Loucy (cell line): ENCODE data around the gene SPOCK1.

ENCODE experiments used
- H2AFZ ChIP-seq: fragments of 200-600 bp; sonication (generic); 2 replicates; pipeline ENCODE4 v1.6.0; 2016; ENCODE audit warnings: antibody characterized with exemption, mild to moderate bottlenecking, low read length, moderate library complexity
- H3F3A ChIP-seq: fragments of 200-600 bp; 2 replicates; pipeline ENCODE4 v1.6.0; 2016; ENCODE audit warnings: antibody characterized with exemption, low read depth, mild to moderate bottlenecking
- H3K27me3 ChIP-seq: fragments of 200-600 bp; sonication (generic); 2 replicates; pipeline ENCODE4 v1.6.1; 2014; ENCODE audit warnings: low read length, mild to moderate bottlenecking; ENCODE audit not compliant: insufficient read depth, poor library complexity, severe bottlenecking
- H3K36me3 ChIP-seq: fragments of 200-600 bp; sonication (generic); 2 replicates; pipeline ENCODE4 v1.6.1; 2016; ENCODE audit warnings: low read length; ENCODE audit not compliant: insufficient read depth
- H3K4me1 ChIP-seq: fragments of 200-600 bp; sonication (generic); 2 replicates; pipeline ENCODE4 v1.5.1; 2014; ENCODE audit warnings: low read length, mild to moderate bottlenecking; ENCODE audit not compliant: insufficient read depth, poor library complexity, severe bottlenecking
- H3K4me2 ChIP-seq: fragments of 200-600 bp; sonication (generic); 2 replicates; pipeline ENCODE4 v1.6.0; 2014; ENCODE audit warnings: antibody characterized with exemption, low read length, low read depth, mild to moderate bottlenecking; ENCODE audit not compliant: poor library complexity, severe bottlenecking
- H3K4me3 ChIP-seq: fragments of 200-600 bp; sonication (generic); 2 replicates; pipeline ENCODE4 v1.5.1; 2014; ENCODE audit warnings: low read length, mild to moderate bottlenecking, mixed read lengths; ENCODE audit not compliant: poor library complexity, severe bottlenecking
- H3K79me2 ChIP-seq: fragments of 200-600 bp; sonication (generic); 2 replicates; pipeline ENCODE4 v1.6.1; 2014; ENCODE audit warnings: low read length; ENCODE audit not compliant: insufficient read depth
- H3K9ac ChIP-seq: fragments of 200-600 bp; sonication (generic); 2 replicates; pipeline ENCODE4 v1.6.0; 2014; ENCODE audit warnings: mild to moderate bottlenecking, low read depth, low read length, moderate library complexity; ENCODE audit not compliant: poor library complexity, severe bottlenecking
- H3K9me2 ChIP-seq: fragments of 200-600 bp; sonication (generic); replicated peaks from 2 replicates; pipeline ENCODE4 v1.6.1; 2016; ENCODE audit warnings: low read depth, low read length, mixed read lengths
- H3K9me3 ChIP-seq: fragments of 200-600 bp; sonication (generic); 2 replicates; pipeline ENCODE4 v1.6.1; 2014; ENCODE audit warnings: mild to moderate bottlenecking, antibody characterized with exemption, low read length, low read depth; ENCODE audit not compliant: insufficient read depth
- H4K20me1 ChIP-seq: fragments of 200-600 bp; sonication (generic); 2 replicates; pipeline ENCODE4 v1.6.0; 2014; ENCODE audit warnings: antibody characterized with exemption, low read length, mild to moderate bottlenecking; ENCODE audit not compliant: insufficient read depth, poor library complexity, severe bottlenecking
- EZH2phosphoT487 ChIP-seq: fragments of 200-600 bp; IDR thresholded peaks from 2 replicates; pipeline ENCODE4 v1.6.1; 2018; ENCODE audit warnings: antibody characterized with exemption, mild to moderate bottlenecking, moderate library complexity, borderline replicate concordance
- TF ChIP-seq, protein P1 (sequence below): fragments of 200-600 bp; sonication (generic); conservative IDR thresholded peaks from 2 replicates; pipeline ENCODE4 v1.5.1; 2014; ENCODE audit warnings: mild to moderate bottlenecking, antibody characterized with exemption, low read length

SPOCK1 gene

DNA sequence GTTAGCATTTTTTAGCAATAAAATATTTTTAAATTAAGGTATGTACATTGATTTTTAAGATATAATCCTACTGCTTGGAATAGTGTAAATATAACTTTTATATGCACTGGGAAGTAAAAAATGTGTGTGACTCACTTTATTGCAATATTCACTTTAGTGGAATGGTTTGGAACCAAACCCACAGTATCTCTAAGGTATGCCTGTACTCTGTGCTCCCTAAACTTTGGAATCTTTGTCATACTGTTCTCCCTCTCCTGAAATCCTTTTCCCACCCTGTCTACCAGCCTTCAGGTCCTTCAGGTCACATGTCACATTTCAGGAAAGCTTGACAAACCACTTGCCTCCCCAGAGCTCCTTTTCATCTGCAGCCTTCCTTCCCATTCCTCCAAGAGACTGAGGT, 308.7 kb downstream of the SPOCK1 start:
- no peaks in the 10 kb centered on the region for H3K9me3 ChIP-seq
- H2AFZ ChIP-seq: no peak overlapping the region
- no peak overlapping the region for H3K4me3 ChIP-seq
- no peaks in the 10 kb centered on the region for H3K4me1 ChIP-seq
- no peaks in the 10 kb centered on the region for H3K79me2 ChIP-seq
- no peak overlapping the region for H3K4me2 ChIP-seq
- no peaks in the 10 kb centered on the region for H3K36me3 ChIP-seq
- no peaks in the 10 kb centered on the region for H3F3A ChIP-seq
- no peaks in the 10 kb centered on the region for H3K9me2 ChIP-seq
- no peak overlapping the region for H3K9ac ChIP-seq
- no peaks in the 10 kb centered on the region for H4K20me1 ChIP-seq
- H3K27me3 ChIP-seq: no peaks in the 10 kb centered on the region
- TF ChIP-seq, protein P1, sequence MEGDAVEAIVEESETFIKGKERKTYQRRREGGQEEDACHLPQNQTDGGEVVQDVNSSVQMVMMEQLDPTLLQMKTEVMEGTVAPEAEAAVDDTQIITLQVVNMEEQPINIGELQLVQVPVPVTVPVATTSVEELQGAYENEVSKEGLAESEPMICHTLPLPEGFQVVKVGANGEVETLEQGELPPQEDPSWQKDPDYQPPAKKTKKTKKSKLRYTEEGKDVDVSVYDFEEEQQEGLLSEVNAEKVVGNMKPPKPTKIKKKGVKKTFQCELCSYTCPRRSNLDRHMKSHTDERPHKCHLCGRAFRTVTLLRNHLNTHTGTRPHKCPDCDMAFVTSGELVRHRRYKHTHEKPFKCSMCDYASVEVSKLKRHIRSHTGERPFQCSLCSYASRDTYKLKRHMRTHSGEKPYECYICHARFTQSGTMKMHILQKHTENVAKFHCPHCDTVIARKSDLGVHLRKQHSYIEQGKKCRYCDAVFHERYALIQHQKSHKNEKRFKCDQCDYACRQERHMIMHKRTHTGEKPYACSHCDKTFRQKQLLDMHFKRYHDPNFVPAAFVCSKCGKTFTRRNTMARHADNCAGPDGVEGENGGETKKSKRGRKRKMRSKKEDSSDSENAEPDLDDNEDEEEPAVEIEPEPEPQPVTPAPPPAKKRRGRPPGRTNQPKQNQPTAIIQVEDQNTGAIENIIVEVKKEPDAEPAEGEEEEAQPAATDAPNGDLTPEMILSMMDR: no peak
- no peak for TF ChIP-seq EZH2phosphoT487

DNA sequence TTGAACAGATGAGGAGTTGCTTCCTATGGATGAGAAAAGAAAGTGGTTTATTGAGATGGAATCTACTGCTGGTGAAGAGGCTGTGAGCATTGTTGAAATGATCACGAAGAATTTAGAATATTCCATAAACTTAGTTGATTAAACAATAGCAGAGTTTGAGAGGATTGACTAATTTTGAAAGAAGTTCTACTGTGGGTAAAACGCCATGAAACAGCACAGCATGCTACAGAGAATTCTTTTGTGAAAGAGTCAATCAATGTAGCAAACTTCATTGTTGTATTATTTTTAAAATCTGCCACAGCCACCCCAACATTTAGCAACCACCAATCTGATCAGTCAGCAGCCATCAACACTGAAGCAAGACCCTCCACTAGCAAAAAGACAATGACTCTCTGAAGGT, 309.1 kb downstream of the SPOCK1 start:
- no peak overlapping the region for H3K9ac ChIP-seq
- H3K4me2 ChIP-seq: no peak overlapping the region
- H3F3A ChIP-seq: no peaks in the 10 kb centered on the region
- no peaks in the 10 kb centered on the region for H3K79me2 ChIP-seq
- H3K9me3 ChIP-seq: no peaks in the 10 kb centered on the region
- H3K27me3 ChIP-seq: no peaks in the 10 kb centered on the region
- H3K4me3 ChIP-seq: no peak overlapping the region
- no peaks in the 10 kb centered on the region for H3K36me3 ChIP-seq
- no peaks in the 10 kb centered on the region for H3K9me2 ChIP-seq
- TF ChIP-seq, protein P1: no peak
- TF ChIP-seq EZH2phosphoT487: no peak
- H4K20me1 ChIP-seq: no peaks in the 10 kb centered on the region
- H2AFZ ChIP-seq: no peak overlapping the region
- no peaks in the 10 kb centered on the region for H3K4me1 ChIP-seq

DNA sequence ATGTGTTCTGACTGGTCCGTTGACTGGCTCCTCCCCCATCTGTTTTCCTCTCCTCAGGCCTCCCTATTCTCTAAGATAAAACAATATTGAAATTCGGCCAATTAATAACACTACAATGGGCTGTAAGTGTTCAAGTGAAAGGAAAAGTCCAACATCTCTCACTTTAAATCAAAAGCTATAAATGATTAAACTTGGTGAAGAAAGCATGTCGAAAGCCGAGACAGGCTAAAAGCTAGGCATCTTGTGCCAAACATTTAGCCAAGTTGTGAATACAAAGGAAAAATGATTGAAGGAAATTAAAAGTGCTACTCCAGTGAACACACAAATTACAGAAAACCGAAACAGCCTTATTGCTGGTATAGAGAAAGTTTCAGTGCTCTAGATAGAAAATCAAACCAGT, 310.6 kb downstream of the SPOCK1 start:
- Histone ChIP-seq H3K79me2 (no peaks in the 10 kb centered on the region), H3F3A (no peaks in the 10 kb centered on the region), H3K9me2 (no peaks in the 10 kb centered on the region), H3K9ac (no peak overlapping the region), H4K20me1 (no peaks in the 10 kb centered on the region), H3K36me3 (no peaks in the 10 kb centered on the region), H3K27me3 (no peaks in the 10 kb centered on the region), H3K9me3 (no peaks in the 10 kb centered on the region), H2AFZ (no peak overlapping the region), H3K4me2 (no peak overlapping the region), H3K4me3 (no peak overlapping the region), H3K4me1 (no peaks in the 10 kb centered on the region)
- TF ChIP-seq, protein P1: no peak
- TF ChIP-seq EZH2phosphoT487: no peak
